NCI-H1105 (cell line): ENCODE data around the gene CARMIL1.
"Not testable (repeated sequence)": the region's sequence is repeated elsewhere in the genome, so short reads cannot be mapped to it uniquely, and the experiment has no call there.

Experiments
- DNase-seq: peaks from one replicate; lab custom pipeline; 2025; lab: John Stamatoyannopoulos, UW

CARMIL1 gene

DNA sequence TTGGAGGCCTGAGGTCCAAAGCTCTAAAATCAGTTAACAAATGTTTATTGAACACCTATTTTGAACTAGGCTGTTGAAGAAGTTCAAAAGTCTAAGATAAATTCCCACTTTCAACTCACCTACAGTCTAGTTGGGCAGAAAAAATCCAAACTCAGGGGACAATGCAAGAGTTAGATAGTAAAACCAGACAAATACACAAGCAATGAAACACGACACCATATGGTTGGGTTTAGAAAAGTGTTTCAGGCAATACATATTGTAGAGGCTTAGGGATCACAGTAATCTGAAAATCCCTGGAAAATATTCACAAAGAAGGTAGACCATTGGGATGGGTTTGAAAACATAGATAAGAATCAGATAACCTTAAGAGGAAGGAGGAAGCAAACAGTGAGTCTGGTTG lies 1.3 kb upstream of the CARMIL1 start:
- DNase-seq: no peak

DNA sequence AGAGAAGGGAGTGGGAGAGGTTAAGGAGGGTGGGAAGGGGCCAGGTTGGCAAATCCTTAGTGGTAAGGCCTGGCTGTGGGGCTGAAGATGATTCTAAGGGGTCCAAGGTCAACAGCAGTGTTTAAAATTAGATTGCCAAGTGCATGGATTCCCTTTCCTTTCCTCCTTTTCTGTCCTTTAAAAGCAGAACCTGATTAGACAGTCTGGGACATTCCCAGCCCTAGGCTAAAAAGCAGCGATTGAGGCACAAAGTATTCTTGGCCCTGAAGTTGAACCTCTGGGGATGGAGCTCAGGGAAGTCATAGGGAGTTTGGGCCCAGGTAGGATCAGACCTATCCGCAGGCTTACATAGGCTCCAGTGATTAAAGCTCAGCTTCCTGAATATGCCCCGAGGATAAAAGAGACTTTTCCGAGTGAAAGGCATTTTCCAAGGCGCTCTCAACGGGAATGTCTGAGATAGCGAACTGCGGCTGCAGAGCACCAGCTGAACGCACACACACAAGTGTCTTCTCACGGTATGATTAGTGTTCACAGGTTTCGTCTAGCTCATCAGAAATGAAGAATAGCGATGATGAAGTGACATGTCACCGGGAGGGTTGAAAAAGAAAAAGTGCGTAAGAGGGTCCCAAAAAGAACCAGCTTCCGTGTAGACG lies 787 bp upstream of the CARMIL1 start:
- DNase-seq: no peak

DNA sequence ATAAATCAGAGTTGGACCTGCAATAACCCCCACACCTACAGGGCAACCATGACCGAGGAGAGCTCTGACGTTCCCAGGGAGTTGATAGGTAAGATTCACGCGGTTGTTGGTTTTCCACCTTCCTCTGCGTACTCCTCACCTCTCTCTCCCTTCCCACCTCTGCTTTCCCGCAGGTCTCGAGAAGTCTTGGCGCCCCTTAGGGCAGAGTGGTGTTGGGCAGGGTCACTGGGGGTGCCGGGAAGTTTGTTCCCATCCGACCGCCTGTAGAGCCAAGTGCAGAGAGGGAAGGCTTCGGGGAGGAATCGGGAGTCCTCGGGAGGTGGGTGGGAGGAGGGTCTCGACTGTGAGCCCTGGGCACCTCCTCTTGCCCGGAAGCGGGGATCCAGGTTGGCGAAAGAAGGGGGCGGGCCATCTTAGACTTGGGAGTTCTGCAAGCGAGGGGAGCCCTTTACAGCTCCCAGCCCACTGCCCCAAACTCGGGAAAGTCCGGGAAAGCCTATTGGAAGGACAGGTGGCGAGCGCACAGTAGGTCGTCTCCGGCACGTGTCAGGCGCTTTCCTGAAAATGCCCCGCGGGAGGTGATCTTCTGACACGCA lies 672 bp downstream of the CARMIL1 start:
- peak; percentile 52 for DNase-seq

DNA sequence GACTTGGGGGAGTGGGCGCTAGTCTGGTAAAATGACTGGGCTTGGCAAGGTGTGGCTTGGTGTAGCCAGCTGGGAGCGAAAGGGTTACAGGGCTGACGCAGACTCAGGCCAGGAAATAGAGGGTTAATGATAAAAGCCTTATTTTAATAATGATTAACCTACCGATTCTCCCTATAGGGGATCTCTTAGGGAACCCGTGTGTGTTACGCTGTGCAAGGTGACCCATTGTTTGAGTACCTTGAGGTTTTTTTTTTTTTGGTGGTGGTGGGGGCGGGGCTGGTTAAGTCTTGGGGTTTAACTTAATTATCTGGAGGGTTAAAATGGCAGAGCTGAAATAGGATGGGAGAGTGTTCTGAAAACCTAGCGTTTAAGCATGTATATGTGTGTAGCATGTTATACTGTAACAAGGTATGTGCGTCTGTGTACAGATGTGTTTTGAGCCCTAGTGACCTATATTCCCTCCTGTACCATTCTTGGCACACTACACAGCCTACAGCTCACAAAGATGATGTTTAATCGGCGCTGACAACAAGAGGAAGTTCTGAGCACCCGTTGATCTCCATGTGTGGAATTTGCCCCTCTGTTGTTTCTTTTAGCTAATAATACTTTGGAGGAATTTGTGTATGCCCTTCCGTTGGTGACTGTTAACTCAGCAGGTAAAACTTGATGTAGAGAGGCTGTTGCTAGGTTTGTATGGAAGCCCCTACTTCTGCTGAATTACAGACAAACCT lies 1.3 kb downstream of the CARMIL1 start:
- no peak for DNase-seq

DNA sequence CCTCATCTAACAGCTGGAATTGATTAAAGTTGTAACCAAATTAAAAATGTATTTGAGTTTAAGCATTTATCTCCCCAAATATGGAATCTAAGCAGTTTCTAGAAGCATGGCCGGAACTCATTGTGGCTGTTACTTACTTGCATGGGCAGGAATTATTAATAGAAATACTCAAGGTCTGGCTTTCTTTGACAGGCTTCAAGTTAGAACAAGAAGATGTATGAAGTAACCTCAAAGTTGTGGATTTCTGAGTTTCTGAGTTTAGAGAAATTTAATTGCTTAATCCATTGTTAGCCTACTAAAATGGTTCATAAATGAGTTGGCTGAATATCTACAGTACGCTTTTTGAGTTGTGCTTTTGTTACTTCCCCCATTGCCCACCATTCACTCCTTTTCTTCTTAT lies 7.7 kb downstream of the CARMIL1 start:
- no peak for DNase-seq

DNA sequence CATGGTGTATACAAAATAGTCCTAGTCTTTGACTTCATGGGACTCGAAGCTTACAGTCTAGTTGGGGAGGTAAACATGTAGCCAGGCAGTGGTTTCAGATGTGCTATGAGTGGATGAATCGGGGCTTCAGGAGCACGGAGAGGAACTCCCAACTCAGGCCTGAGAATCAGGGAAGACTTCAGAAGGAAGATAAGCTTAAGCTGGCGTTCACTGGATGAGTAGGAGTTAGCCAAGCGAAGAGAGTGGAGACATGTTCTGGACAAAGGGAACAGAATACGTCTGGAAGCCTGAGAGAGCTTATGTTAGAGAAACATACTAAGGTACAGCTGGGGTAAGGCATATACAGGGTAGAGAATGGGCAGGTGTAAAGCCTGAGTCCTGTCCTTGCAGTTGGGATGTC lies 8.8 kb downstream of the CARMIL1 start:
- no peak for DNase-seq

DNA sequence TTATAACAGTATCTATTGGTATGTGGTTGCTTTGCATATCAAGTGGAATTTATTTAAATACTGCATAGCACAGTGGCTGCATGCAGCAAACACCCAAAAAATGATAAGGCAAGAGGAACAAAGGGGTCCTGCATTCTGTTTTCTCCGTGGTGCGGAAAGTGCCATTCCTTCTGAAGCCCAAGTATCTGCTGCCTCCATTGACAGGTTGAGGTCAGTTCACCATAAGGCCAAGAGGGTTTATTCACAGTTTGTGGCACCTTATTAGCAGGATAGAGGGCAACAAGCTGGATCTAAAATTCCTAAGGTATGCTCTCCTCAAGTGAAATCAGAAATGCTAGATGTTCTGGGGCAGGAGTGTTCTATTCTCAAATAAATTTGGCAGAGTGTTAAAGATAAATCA lies 9.3 kb downstream of the CARMIL1 start:
- DNase-seq: no peak

DNA sequence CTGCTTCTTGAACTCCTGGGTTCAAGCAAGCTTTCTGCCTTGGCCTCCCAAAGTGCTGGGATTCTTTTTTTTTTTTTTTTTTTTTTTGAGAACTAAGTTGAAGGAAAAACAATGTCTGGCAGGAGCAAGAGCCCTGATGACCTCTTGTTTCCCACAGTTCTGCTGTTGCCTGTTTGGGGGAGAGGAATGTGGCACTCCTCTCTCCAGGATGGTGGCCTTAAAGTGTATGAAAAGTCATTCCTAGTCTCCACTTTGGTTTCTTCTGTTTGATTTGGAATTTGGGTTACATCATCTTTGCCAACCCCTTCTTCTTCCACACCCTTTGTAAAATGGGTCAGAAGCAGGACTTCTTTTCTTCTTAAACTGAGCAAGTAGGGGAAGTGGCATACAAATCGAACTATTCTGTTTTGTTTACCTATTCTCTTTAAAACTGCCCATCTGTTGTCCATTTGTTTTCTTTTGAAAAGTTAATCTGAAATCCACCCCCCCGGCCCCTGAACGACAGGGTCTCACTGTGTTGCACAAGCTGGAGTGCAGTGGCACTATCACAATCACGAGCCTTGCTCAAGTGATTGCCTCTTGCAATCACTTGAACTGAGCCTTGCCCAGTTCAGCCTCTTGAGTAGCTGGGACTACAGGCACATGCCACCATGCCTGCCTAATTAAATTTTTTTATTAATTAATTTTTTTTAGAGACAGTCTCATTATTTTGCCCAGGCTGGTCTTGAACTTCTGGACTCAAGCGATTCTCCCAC lies 11.3 kb downstream of the CARMIL1 start:
- no peak for DNase-seq

DNA sequence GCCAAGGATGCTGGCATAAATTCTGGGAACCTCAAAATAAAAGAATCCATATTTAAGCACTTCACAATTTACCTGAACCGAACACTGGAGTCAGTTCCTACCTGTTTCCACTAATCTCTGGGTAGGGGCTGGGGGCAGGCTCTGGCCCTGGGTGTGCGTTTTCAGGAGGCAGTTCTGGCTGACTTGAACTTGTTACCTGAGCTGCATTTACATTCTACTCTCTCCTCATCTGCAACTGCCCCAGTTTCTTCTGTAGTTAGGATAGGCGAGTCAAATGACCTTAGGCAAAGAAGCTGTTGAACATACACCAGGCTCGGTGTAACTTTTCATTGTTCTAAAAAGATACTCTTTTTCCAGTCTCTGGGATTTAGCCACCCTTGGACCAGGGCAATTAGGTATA lies 13.2 kb downstream of the CARMIL1 start:
- DNase-seq: no peak

DNA sequence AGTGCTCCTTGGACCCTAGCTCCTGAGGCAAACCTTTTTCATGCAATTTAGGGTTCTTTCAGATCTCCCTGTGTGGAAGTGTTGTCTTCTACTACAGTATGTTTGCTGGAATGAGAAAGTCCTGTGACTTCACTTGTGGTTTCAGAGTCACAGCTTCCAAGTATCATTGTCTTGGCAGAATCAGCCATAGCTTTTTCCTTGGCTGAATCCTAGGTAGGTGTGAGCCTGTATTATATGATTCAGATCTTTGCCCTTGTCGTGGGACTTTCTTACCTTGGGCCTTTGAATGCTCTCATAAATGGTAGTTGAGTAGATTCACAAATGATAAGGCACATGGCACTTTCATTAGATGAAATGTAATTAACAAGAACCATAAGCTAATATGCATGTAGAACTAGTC lies 16.5 kb downstream of the CARMIL1 start:
- DNase-seq: no peak

DNA sequence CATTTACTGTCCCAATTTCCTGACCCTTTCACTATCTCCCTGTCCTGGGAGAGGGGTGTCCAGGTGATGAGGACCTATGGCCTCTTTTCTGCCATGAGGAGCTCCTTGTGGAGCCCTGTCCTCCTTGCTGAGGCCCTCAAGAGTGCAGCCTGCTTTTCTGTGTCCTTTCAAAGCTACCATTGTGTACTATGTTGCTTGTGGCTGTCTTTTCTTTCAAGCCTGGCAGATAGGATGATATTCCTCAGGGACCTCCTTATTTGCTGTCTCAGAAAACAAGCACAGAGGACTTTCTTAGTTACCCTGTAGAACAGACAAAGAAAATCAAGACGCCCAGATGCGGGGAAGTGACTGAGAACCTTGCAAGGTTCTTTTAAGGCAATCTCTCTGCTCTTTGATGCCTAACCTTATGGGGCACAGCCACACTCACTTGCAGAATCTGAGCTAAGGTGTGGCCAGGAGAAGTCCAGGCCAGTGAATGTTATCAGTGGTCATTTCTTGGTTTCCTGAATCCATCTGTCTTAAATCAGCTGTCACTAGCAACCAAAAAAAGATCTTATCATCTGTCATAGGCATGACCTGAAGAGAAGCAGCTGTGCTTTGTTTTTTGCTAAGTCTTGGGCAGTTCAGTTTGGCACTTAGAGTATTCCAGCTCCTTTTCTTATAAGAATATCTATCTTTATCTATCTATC lies 17.2 kb downstream of the CARMIL1 start:
- DNase-seq: no peak

DNA sequence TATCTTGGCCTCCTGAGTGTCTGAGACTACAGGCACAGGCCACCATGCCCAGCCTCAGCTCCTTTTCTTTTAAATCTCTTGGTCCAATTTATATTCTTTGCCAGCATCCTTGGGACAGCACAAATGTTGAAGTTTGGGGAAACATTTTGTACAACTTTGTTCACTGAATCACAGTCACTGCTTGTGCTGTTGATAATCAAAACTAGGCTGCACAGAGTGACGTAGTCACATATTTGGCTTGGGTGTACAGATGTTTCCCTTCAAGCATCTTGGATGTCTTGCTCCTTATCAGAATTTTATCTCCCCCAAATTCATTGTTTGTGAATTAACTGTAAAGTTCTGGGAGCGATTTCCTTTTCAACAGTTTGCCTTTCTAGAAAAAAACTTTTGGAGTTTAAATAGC lies 17.9 kb downstream of the CARMIL1 start:
- DNase-seq: no peak

DNA sequence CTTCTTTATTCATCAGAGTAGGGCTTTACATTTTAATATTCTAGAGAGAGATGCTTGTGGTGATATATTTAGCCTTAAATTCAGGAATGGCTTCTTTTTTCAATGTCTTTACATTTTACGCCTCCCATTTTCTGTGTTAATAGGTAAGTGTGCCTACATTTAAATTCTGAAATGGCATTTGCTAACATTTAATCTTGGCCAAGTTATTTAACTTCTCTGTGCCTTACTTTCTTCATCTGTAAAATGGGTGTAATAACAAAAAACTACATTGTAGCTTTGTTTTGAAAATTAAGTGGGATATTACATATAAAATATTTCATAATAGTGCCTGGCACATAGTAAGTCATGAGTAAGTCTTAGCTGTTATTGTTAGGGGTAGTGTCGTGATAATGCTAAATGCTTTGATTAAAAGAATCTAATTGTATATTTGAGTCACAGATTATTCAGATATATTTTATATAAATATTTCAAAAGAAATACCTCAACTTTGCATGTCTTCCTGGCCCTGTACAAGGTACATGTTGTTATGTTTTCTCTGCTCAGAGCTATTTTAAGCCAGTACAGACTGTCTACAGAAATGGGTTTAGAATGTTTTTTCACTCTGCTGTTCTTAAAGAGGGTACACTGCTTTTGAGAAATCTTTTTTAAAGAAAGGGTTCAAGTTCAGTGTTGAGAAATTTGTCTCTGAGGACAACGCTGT lies 18.8 kb downstream of the CARMIL1 start:
- DNase-seq: no peak

DNA sequence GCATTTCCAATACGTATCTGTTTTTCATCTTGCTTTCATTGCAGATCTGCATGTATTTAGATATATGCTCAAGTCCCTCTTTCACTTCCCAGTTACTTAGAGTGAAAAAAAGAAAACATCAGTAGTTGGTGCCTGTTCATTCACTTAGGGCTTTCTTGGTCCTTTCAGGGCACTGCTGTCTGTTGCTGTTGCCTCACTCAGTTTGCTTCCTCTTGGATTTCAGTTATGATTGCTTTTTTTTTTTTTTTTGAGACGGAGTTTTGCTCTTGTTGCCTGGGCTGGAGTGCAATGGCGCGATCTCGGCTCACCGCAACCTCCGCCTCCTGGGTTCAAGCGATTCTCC lies 19.3 kb downstream of the CARMIL1 start:
- DNase-seq: not testable (repeated sequence)

DNA sequence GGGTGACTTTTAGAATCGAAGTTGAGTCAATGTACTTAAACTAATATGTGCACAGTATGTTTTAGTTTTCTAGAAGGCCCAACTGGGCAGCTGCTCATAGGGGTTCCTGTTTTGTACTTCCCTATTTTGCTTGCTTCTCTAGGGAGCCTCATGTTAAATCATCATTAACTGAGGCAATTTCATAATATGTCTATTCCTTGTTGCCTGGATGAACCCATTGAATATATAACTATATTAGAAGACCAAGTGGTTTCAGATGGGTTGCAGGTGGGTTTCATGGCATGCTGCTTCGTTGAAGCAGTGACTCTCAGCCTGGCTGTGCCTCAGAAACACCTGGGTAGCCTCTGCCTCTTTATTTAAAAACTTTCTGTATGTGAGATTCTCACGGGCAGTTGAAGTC lies 22.2 kb downstream of the CARMIL1 start:
- no peak for DNase-seq

DNA sequence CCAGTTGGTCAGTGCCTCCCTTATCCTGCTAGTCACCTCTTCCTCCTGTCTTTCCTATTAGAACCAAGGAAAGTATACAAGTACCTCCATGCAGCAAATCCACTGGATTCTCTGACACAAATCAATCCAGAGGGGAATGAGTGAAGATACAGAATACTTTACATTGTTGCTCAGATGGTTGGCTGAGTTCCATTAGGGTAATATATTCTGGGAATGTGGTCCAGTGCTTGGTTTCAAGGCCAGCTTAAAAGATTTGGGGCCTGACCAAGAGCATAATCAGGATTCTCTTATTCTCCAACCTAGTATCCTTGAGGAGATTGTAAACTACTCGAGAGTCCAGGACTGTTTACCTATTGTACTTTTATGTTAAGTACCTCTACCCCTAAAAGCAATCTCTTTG lies 23.0 kb downstream of the CARMIL1 start:
- DNase-seq: no peak

DNA sequence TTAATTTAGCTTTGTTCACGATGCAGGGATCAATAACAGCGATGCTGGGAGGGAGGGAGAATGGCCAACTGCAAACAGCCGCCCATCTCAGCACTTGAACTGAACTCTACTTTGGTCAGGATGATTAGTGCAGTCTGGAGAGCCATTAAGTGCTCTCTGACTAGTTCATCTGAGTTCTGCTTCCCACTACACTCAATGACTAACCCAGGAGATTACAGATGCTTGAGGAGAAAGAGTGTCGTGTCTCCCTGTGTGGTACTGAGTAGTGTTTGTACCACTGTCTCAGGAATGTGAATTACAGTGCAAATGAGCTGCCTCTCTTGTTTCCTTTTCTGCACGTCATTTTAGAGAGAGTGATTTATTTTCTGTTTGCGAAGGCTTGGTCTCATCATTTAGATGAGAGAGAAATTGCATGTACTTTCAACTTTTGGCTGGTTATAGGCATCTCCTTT lies 23.5 kb downstream of the CARMIL1 start:
- DNase-seq: peak; percentile 68

DNA sequence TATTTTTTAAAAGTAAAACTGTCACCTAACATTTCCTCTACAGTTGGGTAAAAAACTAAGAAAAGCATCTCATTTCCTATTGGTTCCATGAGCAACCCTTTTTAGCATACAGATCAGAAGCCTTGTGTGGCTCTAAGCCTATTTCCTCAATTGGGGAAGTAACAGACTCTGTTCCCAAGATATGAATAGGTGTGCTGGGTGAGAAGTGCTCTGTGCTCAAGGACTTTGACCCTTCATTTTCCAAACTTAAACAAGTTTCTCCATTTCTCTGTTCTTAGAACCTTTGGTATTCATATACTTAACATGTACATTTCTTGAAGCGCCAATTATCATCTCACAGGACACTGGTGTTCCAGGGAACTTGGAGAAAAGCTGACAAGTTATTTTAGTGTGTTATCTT lies 24.1 kb downstream of the CARMIL1 start:
- DNase-seq: no peak

DNA sequence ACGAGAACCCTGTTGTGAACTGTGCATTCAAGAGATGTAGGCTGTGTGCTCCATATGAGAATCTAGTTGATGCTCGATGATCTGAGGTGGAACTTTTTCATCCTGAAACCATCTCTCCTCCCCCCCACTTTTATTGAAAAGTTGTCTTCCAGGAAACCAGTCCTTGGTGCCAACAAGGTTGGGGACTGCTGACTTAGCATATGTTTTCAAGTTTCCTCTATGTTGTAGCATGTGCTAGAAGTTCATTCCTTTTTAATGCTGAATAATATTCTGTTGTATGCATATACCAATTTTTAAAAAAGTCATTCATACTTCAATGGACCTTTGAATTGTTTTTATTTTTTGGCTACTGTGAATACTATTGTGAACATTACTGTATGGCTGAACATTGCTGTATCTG lies 27.2 kb downstream of the CARMIL1 start:
- DNase-seq: no peak

DNA sequence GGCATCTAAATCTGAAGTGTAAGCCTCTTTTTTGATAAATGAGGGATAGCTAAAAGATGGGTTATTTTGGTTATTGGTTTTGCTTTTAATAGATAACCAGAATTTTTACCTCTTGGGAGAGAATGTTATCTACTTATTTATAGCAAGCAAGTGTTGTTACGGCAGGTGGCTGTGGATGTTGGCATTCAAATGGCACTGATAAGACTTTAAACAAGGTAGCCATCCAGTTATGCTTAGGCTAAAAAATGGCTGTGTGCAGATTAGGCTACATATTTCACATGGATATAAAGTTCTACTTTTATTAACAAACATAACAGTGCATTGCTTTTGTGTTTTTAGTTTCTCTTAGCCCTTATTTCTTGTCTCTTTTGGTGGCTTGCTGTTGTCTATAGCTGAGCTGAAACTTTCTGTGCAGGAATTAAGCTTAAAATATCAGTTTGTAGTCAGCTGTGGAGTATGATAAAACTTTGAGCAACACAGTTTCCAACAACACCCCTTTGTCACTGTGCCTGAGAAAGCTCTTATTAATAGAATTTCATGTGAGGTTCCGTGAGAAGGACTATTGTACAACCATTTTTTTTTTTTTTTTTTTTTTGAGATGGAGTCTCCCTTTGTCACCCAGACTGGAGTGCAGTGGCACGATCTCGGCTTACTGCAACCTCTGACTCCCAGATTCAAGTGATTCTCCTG lies 28.8 kb downstream of the CARMIL1 start:
- no peak for DNase-seq

DNA sequence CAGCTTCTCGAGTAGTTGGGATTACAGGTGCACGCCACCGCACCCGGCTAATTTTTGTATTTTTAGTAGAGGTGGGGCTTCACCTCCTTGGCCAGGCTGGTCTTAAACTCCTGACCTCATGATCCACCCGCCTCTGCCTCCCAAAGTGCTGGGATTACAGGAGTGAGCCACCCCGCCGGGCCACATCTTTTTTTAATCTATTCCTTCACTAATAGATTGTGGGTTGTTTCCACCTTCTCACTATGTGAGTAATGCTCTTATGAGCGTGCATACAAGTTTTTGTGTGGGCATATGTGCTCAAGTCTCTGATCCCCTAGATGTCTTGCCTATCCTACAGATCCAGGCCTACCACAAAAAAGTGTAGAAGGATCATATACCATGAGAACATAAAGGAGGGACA lies 30.7 kb downstream of the CARMIL1 start:
- DNase-seq: no peak
